ENCODE measurements around the gene PEX7.
"Not testable (repeated sequence)": the region's sequence is repeated elsewhere in the genome, so short reads cannot be mapped to it uniquely, and the experiment has no call there.

Gene PEX7

GRCh38 chr6:136784271-136784664, 38.1 kb upstream of the PEX7 start:
- H3K4me3 ChIP-seq (ENCODE audit: low read depth, low read length): no peak overlapping the region
- DNase-seq (ENCODE audit: low read depth): no peak

DNA sequence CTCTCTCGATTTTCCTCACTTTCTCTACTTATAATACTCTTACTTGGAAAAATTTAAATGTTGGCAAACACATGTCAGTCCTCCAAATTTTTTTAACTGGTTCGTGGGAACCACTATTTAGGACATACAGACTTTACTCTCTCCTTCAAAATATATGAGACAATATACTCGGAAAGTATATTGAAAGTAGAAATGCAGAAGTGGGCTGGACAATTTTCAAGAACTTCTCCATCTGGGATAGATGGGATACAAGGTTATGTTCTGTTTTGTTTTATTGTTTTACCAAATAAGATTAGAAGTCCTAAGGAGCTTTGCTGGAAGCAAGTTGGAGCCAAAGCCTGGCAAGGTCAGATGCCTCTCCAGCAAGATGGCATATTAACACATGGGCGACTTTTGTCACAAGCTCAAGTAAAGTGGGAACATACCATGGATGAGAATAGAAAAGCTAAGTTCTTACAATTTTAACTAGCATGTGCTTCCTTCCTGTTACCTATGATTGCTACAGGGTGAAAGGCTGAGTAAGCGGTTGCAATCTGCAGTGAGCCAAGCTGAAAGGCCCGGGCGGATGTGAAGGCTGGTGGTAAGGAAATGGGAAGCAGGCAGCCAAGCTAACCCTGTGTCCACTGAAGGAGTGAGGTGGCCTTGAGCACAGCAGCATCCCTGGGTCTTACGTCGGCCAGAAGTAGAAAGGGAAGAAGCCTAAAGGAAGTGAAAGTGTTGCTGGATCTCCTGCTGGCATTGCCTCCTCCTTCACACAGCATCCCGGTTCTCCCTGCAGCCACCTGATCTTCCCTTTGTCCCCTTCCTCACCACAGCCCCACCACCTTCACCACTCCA, 37.3 kb upstream of the PEX7 start:
- no peak for TF ChIP-seq CTCF (IDR thresholded peaks at IDR 0.05; ENCODE audit: control insufficient read depth, extremely low read depth, insufficient read depth)
- no peak overlapping the region for H3K4me3 ChIP-seq (ENCODE audit: low read depth, low read length)
- no peak for DNase-seq (ENCODE audit: low read depth)

More at GRCh38 chr6:136784271-136784664, 38.1 kb upstream of the PEX7 start:
- no peak for TF ChIP-seq CTCF (IDR thresholded peaks at IDR 0.05; ENCODE audit: control insufficient read depth, extremely low read depth, insufficient read depth)

- no peak for DNase-seq (ENCODE audit: low read depth)
- H3K4me3 ChIP-seq (ENCODE audit: low read depth, low read length): no peak overlapping the region
- TF ChIP-seq CTCF (IDR thresholded peaks at IDR 0.05; ENCODE audit: control insufficient read depth, extremely low read depth, insufficient read depth): no peak
These were observed 35.7 kb upstream of the PEX7 start for GRCh38 chr6:136786658-136787057.

DNA sequence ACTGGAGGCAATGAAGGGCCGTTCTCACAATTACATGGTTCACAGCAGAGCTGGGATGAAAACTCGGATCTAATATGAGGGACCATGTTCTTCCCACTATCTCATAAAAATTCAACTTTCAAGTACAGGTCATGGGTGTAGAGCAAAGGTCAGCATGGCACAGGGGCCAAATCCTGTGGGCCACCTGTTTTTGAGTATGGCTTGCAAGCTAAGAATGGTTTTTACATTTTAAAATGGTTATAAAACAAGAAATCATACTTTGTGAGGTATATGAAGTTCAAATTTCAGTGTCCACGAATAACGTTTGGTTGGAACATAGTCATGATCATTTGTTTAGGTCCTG, 34.7 kb upstream of the PEX7 start:
- DNase-seq (ENCODE audit: low read depth): no peak
- no peak for TF ChIP-seq CTCF (IDR thresholded peaks at IDR 0.05; ENCODE audit: control insufficient read depth, extremely low read depth, insufficient read depth)
- no peak overlapping the region for H3K4me3 ChIP-seq (ENCODE audit: low read depth, low read length)

- DNase-seq (ENCODE audit: low read depth): no peak
- H3K4me3 ChIP-seq (ENCODE audit: low read depth, low read length): no peak overlapping the region
- TF ChIP-seq CTCF (IDR thresholded peaks at IDR 0.05; ENCODE audit: control insufficient read depth, extremely low read depth, insufficient read depth): no peak
These were observed 34.1 kb upstream of the PEX7 start for GRCh38 chr6:136788069-136788902.

- not testable (repeated sequence) for DNase-seq (ENCODE audit: low read depth); H3K4me3 ChIP-seq (ENCODE audit: low read depth, low read length)
These were observed 33.0 kb upstream of the PEX7 start for GRCh38 chr6:136789440-136789839.
